Effector CD4-positive, alpha-beta T cell (primary cell): ENCODE data around the gene SULF2.

ENCODE experiments used
- DNase-seq: peaks from one replicate; pipeline ENCODE4 v3.0.0-alpha.2; 2020

Gene SULF2

GRCh38 chr20:47708953-47709833 lies 76.1 kb downstream of the SULF2 start:
- no peak for DNase-seq

- no peak for DNase-seq
Measured at GRCh38 chr20:47708140-47708807, 77.0 kb downstream of the SULF2 start.

DNA sequence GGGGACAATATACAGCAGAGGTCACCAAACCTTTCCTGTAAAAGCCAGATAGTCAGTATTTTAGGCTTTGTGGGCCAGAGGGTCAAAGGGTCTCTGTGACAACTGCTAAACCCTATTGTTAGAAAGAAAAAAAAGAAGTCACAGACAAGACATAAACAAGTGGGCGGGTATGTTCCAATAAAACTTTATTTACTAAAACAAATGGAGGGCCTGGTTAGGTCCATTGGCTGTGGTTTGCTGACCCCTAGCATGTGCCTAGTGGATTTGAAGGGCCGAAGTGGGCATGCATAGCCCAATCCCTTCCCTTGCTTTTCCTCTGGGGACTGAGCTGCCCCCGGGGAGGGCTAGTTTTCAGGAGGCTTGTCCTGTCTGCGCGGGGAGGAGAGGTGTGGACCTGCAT lies 78.9 kb downstream of the SULF2 start:
- DNase-seq: no peak

DNA sequence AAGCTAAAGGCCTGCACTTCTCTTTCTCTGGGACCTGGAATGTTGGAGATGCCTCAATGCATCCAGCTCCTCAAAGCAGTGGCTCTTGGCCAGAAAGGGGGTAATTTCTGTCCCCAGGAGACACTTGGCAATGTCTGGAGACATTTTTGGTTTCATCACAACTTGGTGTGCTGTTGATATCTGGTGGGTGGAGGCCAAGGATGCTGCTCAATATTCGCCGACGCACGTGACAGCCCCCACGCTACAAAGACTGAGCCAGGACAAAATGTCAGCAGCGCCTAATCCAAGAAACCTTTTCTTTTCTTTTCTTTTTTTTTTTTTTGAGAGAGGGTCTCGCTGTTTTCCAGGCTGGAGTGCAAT lies 79.8 kb downstream of the SULF2 start:
- no peak for DNase-seq

GRCh38 chr20:47704746-47705496 lies 80.4 kb downstream of the SULF2 start:
- DNase-seq: no peak

GRCh38 chr20:47703748-47704147 lies 81.5 kb downstream of the SULF2 start:
- no peak for DNase-seq

DNA sequence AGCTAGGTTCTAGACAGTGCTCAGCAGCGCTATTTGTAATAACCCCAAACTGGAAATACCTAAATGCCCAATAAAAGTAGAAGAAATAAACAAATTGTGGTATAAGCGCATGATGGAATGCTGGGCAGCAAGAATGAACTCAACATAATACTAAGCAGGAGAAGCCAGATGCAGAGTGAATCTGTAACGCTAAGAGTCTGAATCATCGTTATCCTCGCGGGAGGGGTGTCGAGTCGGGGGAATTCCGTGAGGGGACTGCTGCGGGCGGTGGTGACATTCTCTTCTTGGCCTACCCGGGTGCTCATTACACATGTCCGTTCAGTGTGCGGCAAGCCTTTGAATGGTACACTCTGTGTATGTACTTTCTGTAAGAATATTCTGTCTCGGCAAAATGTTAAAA lies 83.7 kb downstream of the SULF2 start:
- DNase-seq: no peak

- no peak for DNase-seq
Measured at GRCh38 chr20:47700327-47700726, 85.0 kb downstream of the SULF2 start.

- DNase-seq: no peak
Measured at GRCh38 chr20:47699818-47700217, 85.5 kb downstream of the SULF2 start.

DNA sequence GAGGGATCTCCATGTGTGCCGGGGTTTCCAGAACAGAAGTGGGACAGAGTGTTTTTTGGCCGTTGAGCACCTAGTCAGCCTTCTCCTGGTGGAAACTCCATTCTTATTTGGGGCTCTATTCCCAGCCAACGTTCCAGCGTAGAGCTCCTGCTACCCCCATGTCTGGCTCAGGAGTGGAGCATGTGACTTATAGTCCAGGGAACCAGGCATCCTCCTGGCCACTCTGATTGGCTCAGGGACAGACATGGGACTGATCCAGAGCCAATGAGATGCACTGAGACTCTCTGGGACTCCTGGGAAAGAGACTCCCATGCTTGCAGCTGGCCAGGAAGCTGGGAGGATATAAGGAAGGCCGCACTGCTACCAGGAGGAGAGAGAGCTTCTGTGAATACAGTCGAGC lies 87.1 kb downstream of the SULF2 start:
- DNase-seq: no peak

GRCh38 chr20:47696856-47697255 lies 88.4 kb downstream of the SULF2 start:
- DNase-seq: no peak

DNA sequence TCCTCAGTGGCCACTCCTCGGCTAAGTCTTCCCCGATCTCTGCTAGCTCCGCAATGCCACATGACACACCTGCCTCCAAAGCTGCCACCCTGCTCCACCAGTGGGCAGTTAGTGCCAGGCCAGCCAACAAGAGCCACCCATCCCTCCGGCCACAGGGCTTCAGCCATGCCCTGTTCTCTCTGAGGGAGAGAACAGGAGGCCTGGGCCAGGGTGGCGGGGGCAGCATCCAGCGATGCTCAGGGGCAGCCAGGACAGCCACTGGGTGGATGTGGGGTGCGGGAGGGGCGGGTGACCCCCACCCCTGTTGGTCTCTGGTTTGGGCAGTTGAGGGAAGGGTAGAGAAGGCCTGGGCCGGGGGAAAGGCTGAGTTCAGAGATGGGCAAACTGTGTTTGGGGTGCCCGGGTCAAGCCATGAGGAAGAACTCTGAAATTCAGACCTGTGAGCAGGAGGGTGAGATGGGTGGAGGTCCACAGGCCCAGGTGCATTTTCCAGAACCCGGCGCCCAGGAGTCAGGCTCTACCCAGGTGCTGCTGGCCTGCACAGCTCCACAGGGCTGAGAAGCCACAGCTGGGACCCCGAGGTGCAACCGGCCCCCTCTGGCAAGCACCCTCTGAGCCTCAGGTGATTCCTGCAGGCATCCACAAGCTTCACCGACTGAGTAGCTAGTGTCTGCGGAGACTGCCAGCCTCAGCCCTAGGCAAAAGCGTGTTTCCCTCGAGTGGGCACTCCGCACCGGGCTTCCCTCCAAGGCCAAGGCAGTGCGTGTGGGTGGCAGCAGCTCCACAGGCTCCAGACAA lies 91.1 kb downstream of the SULF2 start:
- no peak for DNase-seq

GRCh38 chr20:47691625-47692024 lies 93.7 kb downstream of the SULF2 start:
- no peak for DNase-seq

DNA sequence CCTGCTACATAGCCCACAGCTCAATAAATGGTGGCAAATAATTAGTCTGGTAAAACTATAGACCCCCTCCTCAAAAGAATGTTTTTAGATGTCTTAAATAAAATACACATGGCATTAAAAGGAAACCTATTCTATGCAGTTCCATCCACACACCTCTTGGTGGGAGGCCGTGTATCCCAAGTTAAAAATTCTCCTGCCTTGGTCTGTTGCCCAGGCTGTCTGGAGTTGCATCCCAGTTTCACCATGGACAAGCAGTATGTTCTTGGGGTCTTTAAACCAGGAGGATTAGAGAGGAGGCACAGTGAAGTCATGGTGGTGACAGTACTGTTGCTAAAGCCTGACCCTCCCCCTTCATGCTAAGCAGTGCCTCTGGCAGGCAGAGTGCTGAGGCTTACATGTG lies 95.5 kb downstream of the SULF2 start:
- no peak for DNase-seq

DNA sequence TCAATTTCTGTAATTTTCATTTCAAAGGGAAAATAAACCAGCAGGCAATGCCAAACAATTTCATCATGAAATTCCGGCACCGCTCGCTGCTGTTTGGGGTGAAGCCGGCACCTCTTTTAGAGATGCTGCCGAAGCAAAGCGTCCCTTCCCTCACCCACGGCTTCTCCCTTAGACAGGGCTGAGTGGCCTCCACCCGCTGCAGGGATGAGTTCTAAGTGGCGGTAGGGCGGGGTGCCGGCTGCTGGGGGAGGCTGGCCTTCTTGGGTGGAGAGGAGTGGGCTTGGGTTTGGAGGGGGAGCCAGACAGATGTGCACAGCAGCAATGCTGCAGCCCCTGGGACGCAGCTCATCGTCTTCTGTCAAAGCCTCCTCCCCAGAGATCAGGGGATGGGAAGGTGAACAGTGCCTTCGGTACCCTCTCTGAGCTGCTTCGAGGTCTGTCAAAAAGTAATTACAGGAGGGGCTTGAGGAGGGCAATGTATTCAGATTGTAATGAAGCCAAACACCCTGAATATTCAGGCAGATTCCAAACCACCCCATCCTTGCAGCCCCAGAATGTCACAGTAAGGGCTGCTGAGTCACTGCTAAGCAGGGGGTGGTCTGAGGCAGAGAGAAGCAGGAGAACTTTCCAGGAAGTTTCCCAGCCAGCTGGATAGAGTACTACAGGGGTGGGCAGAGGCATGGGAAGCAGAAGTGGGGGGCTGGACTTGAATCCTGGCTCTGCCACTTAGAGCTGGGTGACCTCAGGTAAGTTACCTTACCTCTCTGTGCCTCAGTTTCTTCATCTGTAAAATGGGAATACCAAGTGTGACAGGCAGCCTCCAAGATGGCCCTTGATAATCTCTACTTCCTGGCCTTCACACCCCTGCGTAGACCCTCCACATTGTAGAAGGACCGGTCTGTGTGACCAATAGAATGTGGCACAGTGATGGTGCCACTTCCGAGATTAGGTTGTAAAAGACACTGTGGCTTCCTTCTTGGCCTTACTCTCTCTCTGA lies 96.6 kb downstream of the SULF2 start:
- DNase-seq: no peak

DNA sequence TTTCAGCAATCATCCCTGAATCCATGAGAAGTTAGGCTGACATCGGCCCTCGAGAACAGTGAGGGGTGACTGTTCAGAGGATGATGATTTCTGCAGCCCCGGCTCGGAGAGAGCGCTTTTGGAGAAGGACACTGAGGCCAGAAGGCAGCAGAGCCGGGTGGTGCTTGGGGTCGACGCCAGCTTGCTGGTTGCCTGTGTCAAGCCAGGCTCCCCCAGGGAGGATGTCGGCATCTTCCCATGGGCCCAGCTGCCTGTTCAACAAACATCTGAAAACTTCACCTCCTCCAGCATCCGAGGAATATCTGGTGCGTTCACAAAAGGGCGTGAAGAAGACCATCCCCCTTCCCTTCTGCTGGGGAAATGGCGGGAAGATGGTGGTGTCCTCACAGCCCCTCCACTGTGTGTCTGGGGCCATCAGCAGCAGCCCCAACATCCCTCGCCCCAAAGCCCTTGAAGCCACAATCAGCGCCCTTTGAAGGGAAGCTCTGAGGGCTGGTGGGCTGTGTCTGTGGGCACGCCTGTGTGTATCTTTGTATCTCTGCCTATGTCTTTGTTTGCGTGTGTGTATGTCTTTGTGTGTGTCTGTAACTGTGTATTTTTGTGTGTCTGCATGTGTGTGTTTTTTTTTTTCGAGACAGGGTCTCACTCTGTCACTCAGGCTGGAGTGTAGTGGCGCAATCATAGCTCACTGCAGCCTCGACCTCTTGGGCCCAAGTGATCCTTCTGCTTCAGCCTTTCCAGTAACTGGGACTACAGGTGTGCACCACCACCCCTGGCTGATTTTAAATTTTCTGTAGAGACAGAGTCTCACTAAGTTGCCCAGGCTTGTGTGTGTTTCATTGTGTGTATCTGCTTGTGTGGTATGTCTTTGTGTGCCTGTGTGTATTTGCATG lies 97.9 kb downstream of the SULF2 start:
- DNase-seq: no peak

- DNase-seq: no peak
Measured at GRCh38 chr20:47686545-47686944, 98.7 kb downstream of the SULF2 start.

DNA sequence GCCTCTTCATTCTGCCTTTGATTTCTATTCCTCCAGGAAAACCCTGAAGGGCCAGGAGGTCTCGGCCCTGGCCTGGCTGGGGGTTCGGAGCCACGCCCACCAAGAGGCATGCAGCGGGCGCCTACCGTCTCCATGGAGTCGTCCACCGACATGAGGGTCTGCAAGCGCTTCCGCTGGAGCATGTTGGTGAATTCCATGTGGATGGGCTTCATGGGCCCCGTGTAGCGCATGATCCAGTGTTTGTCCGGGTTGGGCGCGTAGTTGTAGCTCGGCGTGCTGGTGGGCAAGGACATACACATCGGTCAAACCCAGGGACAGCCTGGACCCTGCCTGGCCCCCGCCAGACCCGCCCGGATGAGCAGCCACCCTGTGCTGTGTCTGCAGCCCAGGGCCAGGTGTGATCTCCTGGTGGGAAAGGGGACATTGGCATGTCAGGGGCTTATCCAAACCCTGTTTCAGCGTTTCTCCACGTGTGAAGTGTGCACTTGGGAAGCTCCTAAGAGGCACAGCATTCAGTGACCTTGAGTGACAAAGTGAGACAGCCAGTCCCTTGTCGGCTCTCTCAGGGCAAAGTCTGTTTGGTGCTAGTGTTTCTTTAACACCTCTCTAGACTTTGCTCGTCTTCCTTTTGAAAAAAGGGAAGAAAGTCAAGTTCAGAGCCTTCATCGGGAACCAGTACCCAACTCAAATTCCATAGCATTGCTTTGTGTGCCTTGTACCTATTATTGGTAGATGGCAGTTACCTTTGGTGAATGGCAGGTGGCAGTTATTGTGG lies 100.8 kb downstream of the SULF2 start:
- DNase-seq: no peak

DNA sequence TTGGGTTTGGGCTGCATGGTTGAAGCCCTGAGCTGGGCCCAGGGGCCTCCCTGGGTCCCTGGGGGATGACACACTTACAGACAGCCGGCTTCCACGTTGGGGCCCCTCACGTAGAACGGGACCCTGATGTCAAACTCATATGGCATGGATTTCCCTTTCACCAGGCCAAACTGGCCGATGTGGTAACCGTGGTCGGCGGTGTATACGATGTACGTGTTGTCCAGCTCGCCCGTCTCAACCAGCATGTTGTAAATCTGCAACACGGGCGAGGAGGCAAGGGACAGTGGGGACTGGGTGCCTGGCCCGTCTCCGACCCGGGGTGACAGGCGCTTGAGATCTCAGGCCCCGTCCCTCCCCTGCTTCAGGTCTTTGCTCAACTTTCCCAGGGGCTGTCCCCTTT lies 102.4 kb downstream of the SULF2 start:
- no peak for DNase-seq
